H9 (cell line): ENCODE measurements around the gene TRIM61. TPM values are rescaled to one million over a fixed set of nuclear protein-coding genes. Genes with fewer than 3 reads are reported as not detected.

ENCODE experiments used
- DNase-seq: peaks from one replicate; pipeline ENCODE4 v3.0.0-alpha.2; 2017
- H2AFZ ChIP-seq: one replicate; pipeline ENCODE4 v1.6.1; 2013; ENCODE audit warnings: mild to moderate bottlenecking, low read length, control low read depth, moderate library complexity
- H2AK5ac ChIP-seq: 2 replicates; pipeline ENCODE4 v1.6.1; 2013; ENCODE audit warnings: low read length, control low read depth, mixed read lengths; ENCODE audit not compliant: insufficient read length
- H2BK120ac ChIP-seq: one replicate; pipeline ENCODE4 v1.6.1; 2013; ENCODE audit warnings: low read depth, mild to moderate bottlenecking, low read length, control low read depth, inconsistent platforms; ENCODE audit not compliant: poor library complexity, severe bottlenecking
- H2BK12ac ChIP-seq: 2 replicates; pipeline ENCODE4 v1.6.1; 2013; ENCODE audit warnings: low read length, control low read depth, mixed read lengths, low read depth; ENCODE audit not compliant: insufficient read length
- H2BK15ac ChIP-seq: 2 replicates; pipeline ENCODE4 v1.6.1; 2013; ENCODE audit warnings: low read depth, low read length, control low read depth
- H2BK20ac ChIP-seq: one replicate; pipeline ENCODE4 v1.6.1; 2013; ENCODE audit warnings: low read depth, mild to moderate bottlenecking, low read length, control low read depth, inconsistent platforms; ENCODE audit not compliant: poor library complexity, severe bottlenecking
- H2BK5ac ChIP-seq: 2 replicates; pipeline ENCODE4 v1.6.1; 2013; ENCODE audit warnings: low read length, control low read depth, mixed read lengths; ENCODE audit not compliant: insufficient read length
- H3K14ac ChIP-seq: 2 replicates; pipeline ENCODE4 v1.6.1; 2013; ENCODE audit warnings: low read length, control low read depth; ENCODE audit not compliant: insufficient read depth
- H3K18ac ChIP-seq: 2 replicates; pipeline ENCODE4 v1.6.1; 2013; ENCODE audit warnings: low read depth, mild to moderate bottlenecking, mixed read lengths, low read length, control low read depth; ENCODE audit not compliant: insufficient read length
- H3K23ac ChIP-seq: 2 replicates; pipeline ENCODE4 v1.6.1; 2013; ENCODE audit warnings: low read length, control low read depth, mixed read lengths, low read depth; ENCODE audit not compliant: insufficient read length
- H3K23me2 ChIP-seq: 2 replicates; pipeline ENCODE4 v1.6.1; 2013; ENCODE audit warnings: low read depth, mild to moderate bottlenecking, mixed read lengths, low read length, control low read depth; ENCODE audit not compliant: insufficient read length, poor library complexity, severe bottlenecking
- H3K27ac ChIP-seq: 2 replicates; pipeline ENCODE4 v1.5.1; 2013; ENCODE audit warnings: low read length, control low read depth, mixed read lengths, low read depth; ENCODE audit not compliant: insufficient read length
- H3K27me3 ChIP-seq: 2 replicates; pipeline ENCODE4 v1.6.1; 2013; ENCODE audit warnings: low read length, control low read depth, inconsistent platforms; ENCODE audit not compliant: insufficient read depth
- H3K4ac ChIP-seq: 2 replicates; pipeline ENCODE4 v1.6.1; 2013; ENCODE audit warnings: low read depth, mild to moderate bottlenecking, control low read depth, inconsistent platforms, low read length, moderate library complexity
- H3K4me1 ChIP-seq: 2 replicates; pipeline ENCODE4 v1.6.1; 2013; ENCODE audit warnings: low read length, control low read depth, inconsistent platforms; ENCODE audit not compliant: insufficient read depth
- H3K4me2 ChIP-seq: 2 replicates; pipeline ENCODE4 v1.6.1; 2013; ENCODE audit warnings: low read length, control low read depth, mixed read lengths; ENCODE audit not compliant: insufficient read length, insufficient read depth
- H3K56ac ChIP-seq: 2 replicates; pipeline ENCODE4 v1.6.1; 2013; ENCODE audit warnings: low read depth, mild to moderate bottlenecking, mixed read lengths, low read length, control low read depth; ENCODE audit not compliant: insufficient read length
- H3K79me1 ChIP-seq: 2 replicates; pipeline ENCODE4 v1.6.1; 2013; ENCODE audit warnings: low read depth, mild to moderate bottlenecking, moderate library complexity, low read length, control low read depth, inconsistent platforms; ENCODE audit not compliant: insufficient read depth, poor library complexity, severe bottlenecking
- H3K79me2 ChIP-seq: 2 replicates; pipeline ENCODE4 v1.6.1; 2013; ENCODE audit warnings: low read length, control low read depth, inconsistent platforms; ENCODE audit not compliant: insufficient read depth
- H3K9ac ChIP-seq: 2 replicates; pipeline ENCODE4 v1.6.1; 2013; ENCODE audit warnings: low read length, control low read depth, mixed read lengths; ENCODE audit not compliant: insufficient read length; ENCODE audit errors: extremely low read depth
- H3K9me3 ChIP-seq: one replicate; pipeline ENCODE4 v1.6.1; 2013; ENCODE audit warnings: low read depth, low read length, inconsistent platforms; ENCODE audit not compliant: control insufficient read depth
- H3T11ph ChIP-seq: one replicate; pipeline ENCODE4 v1.6.1; 2013; ENCODE audit warnings: mild to moderate bottlenecking, low read length, control low read depth, inconsistent platforms
- H4K20me1 ChIP-seq: one replicate; pipeline ENCODE4 v1.6.1; 2013; ENCODE audit not compliant: control insufficient read depth, insufficient read length, insufficient read depth
- H4K5ac ChIP-seq: 2 replicates; pipeline ENCODE4 v1.6.1; 2013; ENCODE audit warnings: low read depth, mild to moderate bottlenecking, mixed read lengths, low read length, control low read depth; ENCODE audit not compliant: insufficient read length
- H4K8ac ChIP-seq: replicated peaks from 2 replicates; pipeline ENCODE4 v1.6.1; 2013; ENCODE audit warnings: low read length, control low read depth, mixed read lengths, low read depth; ENCODE audit not compliant: insufficient read length
- H4K91ac ChIP-seq: 2 replicates; pipeline ENCODE4 v1.6.1; 2013; ENCODE audit warnings: low read depth, mild to moderate bottlenecking, moderate library complexity, mixed read lengths, low read length, control low read depth; ENCODE audit not compliant: insufficient read length
- H3K27ac Mint-ChIP-seq, 3 experiments: 2 replicates in 2 of 3; 3 replicates in 1 of 3; pipeline ENCODE4 v1.8.0; 2020 to 2021; ENCODE audit warnings: mixed read lengths in 3 of 3, mild to moderate bottlenecking in 1 of 3, moderate library complexity in 1 of 3
- H3K27me3 Mint-ChIP-seq: 2 replicates; pipeline ENCODE4 v1.8.0; 2021; ENCODE audit warnings: low read depth, mild to moderate bottlenecking, moderate library complexity, mixed read lengths
- H3K36me3 Mint-ChIP-seq, 3 experiments: 2 replicates in 2 of 3; 3 replicates in 1 of 3; pipeline ENCODE4 v1.8.0; 2020 to 2021; ENCODE audit warnings: low read depth in 3 of 3, mixed read lengths in 3 of 3; ENCODE audit not compliant: insufficient read depth in 1 of 3
- H3K4me1 Mint-ChIP-seq, 2 experiments: 2 replicates each; pipeline ENCODE4 v1.8.0; 2020; ENCODE audit warnings: mixed read lengths in 2 of 2
- H3K4me3 Mint-ChIP-seq, 2 experiments: 2 replicates in 1 of 2; 3 replicates in 1 of 2; pipeline ENCODE4 v1.8.0; 2020 to 2021; ENCODE audit warnings: mild to moderate bottlenecking in 2 of 2, mixed read lengths in 2 of 2, moderate library complexity in 1 of 2
- H3K9me3 Mint-ChIP-seq, 2 experiments: 2 replicates in 1 of 2; 3 replicates in 1 of 2; pipeline ENCODE4 v1.8.0; 2020; ENCODE audit warnings: mild to moderate bottlenecking in 2 of 2, mixed read lengths in 2 of 2, moderate library complexity in 1 of 2
- CTCF ChIP-seq: fragments of 200-600 bp; sonication (generic); conservative IDR thresholded peaks from 3 replicates; pipeline ENCODE4 v1.8.0; 2021; ENCODE audit warnings: antibody characterized with exemption, mild to moderate bottlenecking
- WGBS: extraction: QIAGEN DNeasy Blood & Tissue Kit; methylation state at CpG from one replicate; pipeline ENCODE4 v1.1.7; 2013; ENCODE audit warnings: missing lambda C conversion rate, low lambda C conversion rate, mixed read lengths; ENCODE audit not compliant: insufficient read length; ENCODE audit errors: extremely low coverage; 5-methylcytosine and 5-hydroxymethylcytosine counted together
- total RNA-seq: library from RNA; stranded (reverse); gene quantifications from 2 replicates; pipeline ENCODE4 v1.2.1, GENCODE V29; 2021

TRIM61 gene
- total RNA-seq, 1 experiment from 2014 or later, result 0.52 TPM

GRCh38 chr4:164924670-164925238, 52.7 kb downstream of the TRIM61 start:
- Histone ChIP-seq H2BK12ac (no peak overlapping the region), H3K56ac (no peak overlapping the region), H4K20me1 (no peaks in the 10 kb centered on the region), H3K23me2 (no peaks in the 10 kb centered on the region), H3K9ac (no peak overlapping the region), H3K9me3 (no peaks in the 10 kb centered on the region), H3K14ac (no peak overlapping the region), H2BK15ac (no peak overlapping the region), H4K8ac (no peak overlapping the region), H3K27me3 (no peaks in the 10 kb centered on the region), H3T11ph (no peak overlapping the region), H3K23ac (no peak overlapping the region), H2AFZ (no peak overlapping the region), H4K5ac (no peak overlapping the region), H2BK5ac (no peak overlapping the region), H3K4me1 (no peaks in the 10 kb centered on the region), H3K4me2 (no peak overlapping the region), H2AK5ac (no peak overlapping the region), H3K27ac (no peak overlapping the region), H3K79me2 (no peaks in the 10 kb centered on the region), H3K79me1 (no peaks in the 10 kb centered on the region), H3K4ac (no peak overlapping the region), H4K91ac (no peak overlapping the region), H2BK20ac (no peak overlapping the region), H3K18ac (no peak overlapping the region), H2BK120ac (no peak overlapping the region)
- no peak overlapping the region for H3K4me3 Mint-ChIP-seq
- WGBS, result no CpG with 5 or more reads among the region's 3 CpGs
- no peaks in the 10 kb centered on the region for H3K9me3 Mint-ChIP-seq
- no peaks in the 10 kb centered on the region for H3K4me1 Mint-ChIP-seq
- no peak for TF ChIP-seq CTCF
- H3K36me3 Mint-ChIP-seq, result no peaks in the 10 kb centered on the region
- H3K27ac Mint-ChIP-seq, result no peak overlapping the region
- no peaks in the 10 kb centered on the region for H3K27me3 Mint-ChIP-seq
- no peak for DNase-seq
